GM04503 (cell line): ENCODE data around the gene ADCYAP1R1.

Experiments used
- DNase-seq: peaks from one replicate; pipeline ENCODE4 v3.0.0-alpha.2; 2012; ENCODE audit warnings: low read depth

The ADCYAP1R1 gene

DNA sequence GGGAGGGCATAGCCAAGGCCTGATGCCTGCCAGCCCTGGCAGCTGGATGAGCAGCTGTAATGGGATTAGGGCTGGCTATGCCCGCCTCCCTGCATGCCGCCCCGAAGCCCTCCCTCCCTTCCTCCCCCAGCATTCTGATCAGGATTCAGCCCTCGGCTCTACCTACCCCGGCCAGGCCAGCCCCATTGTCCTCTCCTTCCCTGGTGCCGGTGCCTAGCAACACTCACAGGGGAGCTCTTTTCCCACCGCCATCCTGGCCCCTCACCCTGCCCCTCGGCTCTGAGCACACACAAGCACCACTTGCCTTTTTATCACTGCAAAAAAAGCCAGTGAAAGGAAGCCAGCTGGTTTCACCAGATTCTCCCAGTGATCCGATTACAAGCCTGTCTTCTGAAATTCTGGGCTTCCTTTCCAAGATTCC, 9.0 kb upstream of the ADCYAP1R1 start:
- DNase-seq = no peak

DNA sequence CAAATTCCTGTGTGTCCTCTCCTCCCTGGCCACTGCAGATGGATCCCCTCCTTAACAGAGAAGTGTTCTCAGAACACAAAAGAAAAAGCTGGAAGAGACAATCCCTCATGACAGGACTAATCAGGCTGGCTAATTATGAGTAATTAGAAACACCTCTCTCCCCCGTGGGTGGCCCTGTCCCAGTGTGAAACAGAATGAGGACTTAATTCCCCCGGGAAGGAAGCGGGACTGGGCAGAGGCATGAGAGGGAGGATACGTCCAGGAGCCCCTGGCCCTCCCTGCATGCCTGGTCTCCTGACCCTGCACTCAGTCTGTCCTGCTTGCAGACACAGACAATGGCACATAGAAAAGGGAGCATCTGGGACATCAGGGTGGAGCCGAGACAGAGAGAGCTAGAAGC, 7.6 kb upstream of the ADCYAP1R1 start:
- DNase-seq = no peak

DNA sequence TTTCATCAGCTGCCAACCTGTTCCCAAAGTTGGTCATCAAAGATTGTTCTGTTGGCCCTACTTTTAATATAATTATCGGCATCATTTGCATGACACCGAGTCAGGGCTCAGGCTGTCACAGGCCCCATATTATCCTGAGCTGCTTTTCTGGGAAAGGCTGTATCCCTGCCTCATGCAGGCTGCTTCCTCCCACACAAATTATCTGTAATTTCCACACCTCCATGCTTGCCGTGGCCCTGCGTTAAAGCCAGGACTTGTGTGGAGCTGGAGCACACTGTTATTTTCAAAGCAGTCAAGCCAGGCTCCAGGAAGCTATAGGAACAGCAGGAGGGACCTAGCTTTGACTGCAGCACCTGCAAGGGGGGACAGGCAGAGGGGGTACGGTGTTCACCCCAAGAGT, 5.4 kb upstream of the ADCYAP1R1 start:
- DNase-seq = no peak

DNA sequence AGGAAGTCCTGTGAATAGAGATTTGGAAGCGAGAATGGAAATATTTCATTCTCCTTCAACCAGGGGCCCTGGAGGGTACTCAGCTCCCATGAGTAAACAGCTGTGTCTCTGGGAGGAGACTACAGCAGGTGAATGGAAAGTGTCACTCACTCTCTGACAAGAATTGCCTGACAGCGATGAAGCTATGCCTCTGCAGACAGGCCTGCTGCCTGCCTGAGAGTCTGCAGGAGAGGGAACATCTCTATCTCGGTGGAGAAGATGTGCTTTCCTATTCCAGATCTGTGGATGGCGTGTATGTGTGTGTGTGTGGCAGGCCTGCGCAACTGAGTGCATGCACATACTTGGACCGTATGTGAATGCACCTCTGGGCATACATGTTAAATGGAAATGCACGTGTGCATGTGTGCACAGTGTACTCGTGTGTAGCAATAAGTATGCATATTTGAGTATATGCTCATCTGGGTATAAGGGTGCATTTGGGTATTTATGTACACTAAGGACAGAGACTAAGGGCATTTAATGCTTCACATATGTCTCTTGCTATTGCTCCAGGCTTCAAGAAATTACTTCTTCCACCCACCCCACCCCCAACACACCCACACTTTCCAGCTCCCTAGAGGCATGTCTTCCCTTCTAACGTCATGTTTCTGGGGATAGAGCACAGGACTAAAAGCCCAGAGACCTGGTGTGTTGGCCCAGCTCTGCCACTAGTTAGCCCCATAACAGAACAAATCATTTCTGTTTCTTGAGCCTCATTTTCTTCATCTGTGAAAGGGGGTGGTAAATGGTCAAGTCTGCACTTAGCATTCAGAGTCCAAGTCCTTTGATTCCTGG, 4.6 kb upstream of the ADCYAP1R1 start:
- DNase-seq = no peak

DNA sequence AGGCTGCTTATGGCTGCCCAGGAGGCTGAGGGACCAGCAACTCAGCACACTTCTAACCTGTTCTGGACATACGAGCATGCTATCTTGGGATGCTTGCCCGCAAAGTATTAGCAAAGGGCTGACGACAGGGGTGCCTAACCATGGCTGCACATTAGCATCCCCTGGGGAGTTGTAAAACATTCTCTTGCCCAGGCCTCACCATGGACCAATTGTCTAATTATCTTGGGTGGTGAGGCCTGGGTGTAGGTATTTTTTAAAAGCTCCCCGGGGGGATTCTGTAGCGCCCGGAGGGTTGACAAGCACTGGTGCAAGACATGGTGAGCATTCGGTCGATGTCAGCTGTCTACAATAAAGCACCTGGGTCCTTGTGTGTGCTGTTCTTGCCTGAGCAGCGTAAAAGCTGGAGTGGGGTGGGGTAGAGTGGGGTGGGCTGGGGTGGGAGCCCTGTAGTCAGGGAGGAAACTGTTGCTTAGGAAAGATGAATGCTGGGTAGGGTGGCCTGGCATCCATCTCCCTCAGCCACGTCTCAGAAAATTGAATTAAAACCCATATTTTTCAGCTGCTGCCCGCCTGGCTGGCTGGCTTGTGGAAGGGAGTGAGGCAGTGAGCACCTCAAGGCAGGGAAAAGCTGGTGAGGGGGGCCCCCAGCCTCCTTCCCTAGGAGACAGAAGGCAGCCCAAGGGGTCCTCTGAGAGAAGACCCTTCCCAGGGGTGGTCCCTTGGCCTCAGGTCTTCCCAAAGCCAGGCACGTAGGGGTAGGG, 2.9 kb upstream of the ADCYAP1R1 start:
- no peak for DNase-seq

DNA sequence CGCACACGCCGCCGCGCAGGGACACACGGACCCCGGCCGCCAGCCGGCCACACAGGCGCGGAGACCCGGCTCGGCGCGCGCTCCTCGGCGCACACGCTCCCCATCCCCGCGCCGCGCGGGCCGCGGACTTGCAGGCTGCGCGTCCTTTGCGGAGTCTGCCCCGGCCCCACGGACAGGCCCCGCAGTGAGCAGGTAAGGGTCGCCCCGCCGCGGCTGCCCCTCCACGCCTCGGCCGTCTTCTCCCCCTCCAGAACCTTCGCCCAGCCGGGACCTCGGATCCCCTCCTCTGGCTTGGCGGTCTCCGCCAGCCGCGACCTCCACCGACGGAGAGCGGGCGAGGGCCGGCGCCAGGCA, 356 bp downstream of the ADCYAP1R1 start:
- DNase-seq = no peak

DNA sequence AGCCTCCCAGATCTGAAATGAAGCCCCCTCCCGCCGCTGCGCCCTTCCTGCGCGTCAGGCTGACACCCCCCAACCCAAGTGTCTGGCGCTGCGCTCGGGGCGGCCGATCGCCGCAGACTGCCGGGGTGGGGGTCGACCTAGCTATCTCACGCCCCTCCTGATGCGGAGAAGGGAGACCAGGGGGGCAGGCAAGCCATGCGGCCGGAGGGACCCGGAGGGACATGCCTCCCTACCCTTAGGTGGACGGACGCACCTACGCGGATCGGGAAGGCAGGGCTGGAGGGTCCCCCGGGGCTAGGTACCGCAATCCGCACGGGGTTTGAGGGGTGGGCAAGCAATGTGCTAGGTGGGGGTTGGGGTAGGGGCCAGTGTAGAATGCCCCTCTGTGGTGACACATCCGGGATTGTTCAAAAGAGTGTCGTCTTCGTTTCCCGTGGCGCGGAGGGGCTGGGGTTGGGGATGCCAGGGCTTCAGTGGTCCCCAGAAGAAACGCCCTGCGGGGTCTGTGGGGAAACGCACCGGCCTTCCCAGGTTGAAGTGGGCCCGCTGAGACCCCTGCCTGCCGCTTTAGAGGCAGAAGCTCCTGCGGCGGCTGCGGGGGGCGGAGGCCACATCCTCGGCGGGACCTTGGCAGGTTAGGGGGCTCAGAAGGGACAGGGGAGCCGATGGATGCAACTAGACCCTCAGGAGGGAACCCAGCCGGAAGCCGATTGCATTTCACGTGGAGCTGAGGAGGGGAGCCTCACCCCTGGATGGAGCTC, 913 bp downstream of the ADCYAP1R1 start:
- DNase-seq = no peak

DNA sequence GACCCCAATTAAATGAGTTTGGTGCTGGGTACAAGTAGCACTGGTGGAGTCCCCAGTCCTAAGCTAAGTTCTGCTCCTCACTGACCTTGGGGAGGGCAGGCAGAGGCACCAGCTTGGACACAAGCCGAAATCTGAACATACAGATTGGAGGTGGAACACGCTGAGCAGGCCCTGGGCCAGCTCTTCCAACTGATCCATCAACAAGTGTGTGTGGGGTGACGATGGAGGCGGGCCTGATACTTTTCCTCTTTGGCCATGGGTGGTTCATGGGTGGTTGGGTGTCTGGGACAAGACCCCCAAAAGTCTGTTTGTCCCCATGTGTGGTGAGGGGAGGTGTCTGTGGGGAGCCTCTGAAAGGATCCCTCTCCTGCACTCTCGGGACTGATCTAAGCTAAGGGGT, 1.9 kb downstream of the ADCYAP1R1 start:
- no peak for DNase-seq

DNA sequence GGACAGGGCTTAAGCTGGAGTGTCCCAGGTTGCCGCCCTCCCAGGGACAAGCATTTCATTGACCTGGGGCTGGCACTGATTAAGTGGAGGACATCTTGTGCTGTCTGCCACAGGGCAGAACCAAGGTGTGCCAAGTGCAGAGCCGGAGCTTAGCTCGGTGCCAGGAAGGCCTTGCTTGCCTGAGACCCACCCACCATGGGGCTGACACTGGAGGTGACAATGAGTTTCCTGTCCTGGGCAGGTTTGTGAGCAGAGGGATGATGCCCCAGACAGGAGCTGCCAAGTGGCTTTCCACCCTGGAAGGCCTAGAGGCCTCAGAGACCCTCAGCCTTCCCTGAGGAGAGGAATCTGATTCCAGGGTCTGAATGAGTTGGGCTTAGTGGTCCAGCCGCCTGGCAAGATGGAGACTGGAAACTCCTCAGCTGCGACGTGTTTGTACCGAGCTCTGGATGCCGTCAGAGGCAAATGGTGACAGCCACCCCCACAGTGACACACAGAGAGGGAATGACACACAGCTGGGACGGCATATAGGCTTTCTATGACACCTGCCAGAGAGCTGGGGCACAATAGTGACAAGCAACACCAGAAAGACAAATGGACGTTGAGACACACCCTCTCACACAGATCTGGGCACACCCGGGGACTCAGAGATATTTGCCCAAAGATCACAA, 2.6 kb downstream of the ADCYAP1R1 start:
- DNase-seq = no peak

DNA sequence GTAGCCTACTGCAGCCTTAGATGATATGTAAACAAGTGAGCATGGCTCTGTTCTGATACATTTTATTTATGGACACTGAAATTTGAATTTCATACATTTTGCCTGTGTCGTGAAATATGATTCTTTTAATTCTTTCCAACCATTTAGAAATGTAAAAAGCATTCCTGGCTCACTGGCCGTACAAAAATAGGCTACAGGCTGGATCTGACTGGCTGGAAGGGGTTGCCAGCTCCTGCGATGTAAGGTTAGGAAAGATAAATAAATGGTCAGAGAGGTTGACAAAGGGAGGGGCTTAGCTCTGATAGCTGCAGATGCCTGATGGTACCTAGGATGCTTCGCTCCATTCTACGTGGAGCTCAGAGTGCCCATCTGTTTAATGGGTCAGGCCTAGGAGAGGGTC, 3.4 kb downstream of the ADCYAP1R1 start:
- no peak for DNase-seq

DNA sequence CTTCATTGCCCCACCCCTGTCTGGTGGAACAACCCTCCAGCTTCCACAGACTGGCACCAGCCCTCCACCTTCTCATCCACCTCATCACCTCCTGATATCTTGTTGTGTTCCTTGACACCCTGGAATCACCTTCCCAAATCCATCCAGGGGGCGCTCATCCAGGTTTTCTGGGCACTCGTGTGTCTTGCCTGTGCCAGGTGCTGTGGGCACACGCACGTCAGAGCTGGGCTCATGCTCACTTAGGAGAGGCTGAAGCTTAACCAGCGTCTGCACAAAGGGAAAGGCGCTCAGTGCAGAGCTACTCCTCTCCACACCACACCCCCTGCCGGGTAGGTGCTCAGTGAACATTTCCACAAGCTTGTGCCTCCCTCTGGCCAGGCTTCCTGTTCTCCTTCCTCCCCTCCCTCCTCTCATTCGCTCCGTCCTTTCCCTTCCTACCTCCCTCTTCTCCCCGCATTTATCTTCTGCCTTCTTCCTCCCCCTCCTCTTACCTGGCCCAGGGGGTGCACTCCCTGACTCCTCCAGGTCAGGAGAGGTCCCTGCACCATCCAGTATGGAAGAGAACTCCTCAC, 4.8 kb downstream of the ADCYAP1R1 start:
- no peak for DNase-seq

DNA sequence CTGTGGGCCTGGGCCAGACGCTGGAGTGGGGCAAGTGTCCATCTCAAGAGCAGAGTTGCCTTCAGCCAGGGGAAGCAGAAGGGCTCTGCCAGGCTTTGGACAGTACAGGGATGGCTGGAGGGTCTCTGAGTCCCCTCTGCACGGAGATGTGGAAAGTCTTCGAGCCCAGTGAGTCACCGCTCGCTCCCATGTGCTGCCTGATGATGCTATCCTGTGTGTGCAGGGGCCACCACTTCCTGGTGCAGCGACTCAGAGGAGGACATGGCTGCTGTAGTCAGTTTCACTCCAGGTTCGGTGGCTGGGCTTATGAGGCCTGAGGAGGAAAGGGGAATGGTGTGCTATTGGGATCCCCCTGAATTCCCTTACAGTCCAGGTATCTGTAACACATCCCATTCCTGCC, 6.0 kb downstream of the ADCYAP1R1 start:
- peak; percentile 3 for DNase-seq

DNA sequence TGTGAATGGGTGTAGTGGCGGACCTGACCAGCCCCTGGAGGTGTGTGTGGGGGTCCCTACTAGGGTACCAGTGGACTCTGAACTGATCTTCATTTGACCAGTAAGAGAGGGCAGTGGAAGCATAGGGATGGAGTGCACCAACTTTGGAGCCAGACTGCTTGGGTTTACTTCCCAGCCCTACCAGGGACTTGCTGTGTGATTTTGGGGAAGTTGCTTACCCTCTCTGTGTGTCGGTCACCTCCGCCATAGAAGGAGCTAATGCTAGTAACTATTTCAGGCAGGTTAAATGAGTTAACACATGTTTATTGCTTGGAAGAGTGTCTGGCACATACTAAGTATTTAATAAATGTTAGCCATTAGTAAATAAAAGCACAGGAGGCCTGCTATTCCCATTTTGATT, 6.6 kb downstream of the ADCYAP1R1 start:
- no peak for DNase-seq

DNA sequence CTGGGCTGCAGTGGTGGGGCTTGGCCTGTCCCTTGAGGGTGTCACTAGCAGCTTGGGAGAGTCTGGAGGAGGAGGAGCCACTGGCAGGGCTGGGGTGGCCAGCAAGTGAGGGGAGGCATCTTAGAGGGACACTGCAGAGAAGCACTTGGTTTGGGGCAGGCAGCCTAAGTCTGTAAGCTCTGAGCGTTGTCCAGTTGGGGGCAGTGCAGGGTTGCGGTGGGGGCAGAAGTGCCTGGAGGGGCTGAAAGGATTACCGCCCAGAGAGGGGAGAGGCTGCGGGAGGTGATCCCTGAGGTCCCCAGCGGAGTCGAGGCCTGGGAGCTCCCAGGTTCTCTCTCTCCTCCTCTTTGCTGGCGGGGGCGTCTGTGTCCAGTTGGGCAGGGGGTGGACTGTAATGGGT, 7.4 kb downstream of the ADCYAP1R1 start:
- no peak for DNase-seq

DNA sequence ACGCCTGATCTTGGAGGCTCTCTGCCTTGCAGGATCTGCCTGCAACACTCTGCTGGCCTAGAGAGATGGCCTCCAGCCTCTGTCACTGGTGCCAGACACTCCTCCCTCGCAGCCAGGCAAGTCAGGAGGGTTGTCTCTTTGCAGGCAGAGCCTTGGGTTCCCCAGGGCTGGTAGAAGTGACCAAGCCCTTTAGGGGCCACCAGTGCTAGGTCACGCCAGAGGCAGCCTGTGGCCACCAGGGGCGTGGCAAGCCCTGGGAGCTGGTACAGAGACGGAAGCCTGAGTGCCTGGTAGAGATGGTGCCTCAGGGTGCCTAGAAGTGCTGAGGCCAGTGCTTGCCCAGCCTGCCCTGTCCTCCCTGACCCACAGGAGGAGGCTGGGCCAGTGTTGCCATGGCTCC, 9.1 kb downstream of the ADCYAP1R1 start:
- DNase-seq = no peak

DNA sequence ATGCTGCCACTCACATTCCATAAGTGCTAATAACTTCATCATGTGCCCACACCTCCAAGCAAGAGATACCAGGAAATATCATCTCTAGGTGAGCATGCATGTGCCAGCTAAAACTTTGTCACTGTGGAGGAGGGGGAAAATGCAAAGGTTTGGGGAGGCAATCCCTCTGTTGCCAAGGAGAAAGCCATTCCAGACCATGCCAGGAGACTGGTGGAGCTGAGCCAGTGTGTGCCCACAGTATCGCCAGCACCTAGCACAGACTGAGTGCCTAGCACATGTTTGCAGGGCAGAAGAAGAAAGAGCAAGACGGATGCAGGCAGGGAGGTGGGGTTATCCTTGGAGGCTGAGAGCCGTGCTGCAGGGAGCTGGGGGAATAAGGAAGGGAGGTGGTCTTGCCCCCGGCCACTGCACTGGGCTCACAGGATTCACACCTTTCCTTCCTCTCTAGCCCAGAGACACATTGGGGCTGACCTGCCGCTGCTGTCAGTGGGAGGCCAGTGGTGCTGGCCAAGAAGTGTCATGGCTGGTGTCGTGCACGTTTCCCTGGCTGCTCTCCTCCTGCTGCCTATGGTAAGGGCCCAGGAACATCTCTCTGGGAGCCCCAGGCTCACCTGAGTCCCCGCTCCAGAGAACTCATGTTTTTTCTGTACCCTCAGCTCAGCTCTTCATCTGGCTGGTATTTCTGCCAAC, 10.8 kb downstream of the ADCYAP1R1 start:
- DNase-seq = no peak

DNA sequence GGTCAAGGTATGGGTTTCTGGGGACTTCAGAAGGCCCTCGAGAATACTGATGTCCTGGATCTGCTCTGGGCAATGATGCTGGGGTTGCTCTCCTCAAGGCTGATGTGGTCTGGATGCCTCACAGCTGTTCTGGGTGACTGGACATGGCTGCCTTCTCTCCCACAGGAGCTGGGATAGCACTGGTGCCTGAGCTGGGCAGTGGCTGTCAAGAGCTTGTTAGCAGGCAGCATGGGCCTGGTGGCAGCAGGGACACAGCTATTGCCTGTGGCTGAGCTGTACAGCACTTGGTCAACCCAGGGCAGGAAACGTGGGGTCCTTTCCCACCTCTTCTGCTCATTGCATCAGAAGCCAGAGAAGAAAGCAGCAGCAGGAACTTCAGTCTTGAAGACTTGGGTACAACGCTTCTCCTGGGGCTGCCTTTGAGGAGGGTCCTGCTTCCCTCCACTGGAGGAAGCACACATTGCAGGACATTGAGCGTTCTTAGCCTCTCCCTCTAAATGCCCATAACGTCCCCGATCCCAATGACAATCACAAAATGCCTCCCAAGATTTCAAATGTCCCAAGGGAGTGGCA, 13.0 kb downstream of the ADCYAP1R1 start:
- no peak for DNase-seq

DNA sequence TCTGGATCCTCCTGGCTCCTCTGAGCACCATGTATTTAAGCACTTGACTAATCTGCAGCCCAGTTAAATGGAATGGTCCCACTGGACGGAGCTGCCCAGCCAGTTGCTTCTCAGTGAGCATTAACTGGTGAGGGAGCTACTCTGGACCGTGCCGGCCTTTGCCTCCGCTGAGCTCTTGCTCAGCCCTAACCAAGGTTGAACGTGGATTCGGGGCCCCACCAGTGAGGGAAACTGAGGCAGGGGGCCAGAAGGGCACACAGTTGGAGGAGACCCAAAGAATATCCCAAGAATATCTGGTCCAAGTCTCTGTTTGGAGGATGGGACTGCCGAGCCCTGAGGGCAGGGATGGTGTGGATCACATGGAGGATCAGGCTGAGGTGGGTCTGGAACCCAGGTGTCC, 13.7 kb downstream of the ADCYAP1R1 start:
- no peak for DNase-seq

DNA sequence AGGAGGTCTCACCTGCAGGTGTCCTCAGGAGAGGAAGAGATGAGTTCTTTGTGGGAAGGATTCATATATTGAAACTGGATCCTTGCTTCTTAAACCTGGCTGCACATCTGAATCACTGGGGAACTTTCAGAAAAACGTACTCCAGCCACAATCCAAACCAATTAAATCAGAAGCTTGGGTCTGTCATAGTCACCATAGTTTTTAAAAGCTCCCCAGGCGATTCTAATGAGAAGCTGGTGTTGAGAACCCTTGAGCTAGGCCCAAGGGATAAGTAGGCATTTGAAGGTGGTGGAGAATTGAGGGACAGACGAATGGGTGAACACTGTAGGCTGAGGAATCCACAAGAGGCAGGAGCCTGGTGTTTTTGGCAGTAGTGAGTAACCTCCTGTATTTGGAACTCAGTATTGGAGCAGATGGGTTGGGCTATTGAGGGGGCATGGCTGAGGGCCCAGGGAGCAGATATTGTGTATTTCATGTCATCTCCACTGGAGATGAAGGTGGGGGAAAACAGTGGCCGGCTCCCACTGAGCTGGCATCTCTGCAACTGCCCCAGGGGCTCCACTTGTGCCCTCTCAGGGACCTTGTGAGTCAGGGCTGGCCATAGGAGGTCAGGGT, 14.5 kb downstream of the ADCYAP1R1 start:
- no peak for DNase-seq

DNA sequence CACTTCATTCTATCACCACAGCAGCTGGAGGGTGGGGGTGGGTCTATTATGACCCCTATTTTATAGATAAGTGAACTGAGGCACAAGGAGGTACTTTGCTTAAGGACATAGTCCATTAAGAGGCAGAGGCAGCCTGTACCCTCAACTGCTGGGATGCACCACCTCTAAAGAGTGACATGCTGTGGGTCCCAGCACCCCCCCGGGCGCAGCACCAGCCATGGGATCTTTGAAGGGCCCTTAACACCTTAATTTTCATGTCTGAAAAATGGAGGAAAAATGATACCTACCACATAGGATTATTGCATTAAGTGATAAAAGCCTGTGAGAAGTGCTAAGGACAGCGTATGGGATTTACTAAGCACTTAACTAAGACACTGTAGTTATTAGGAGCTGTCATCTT, 15.4 kb downstream of the ADCYAP1R1 start:
- no peak for DNase-seq
